B cell (primary cell): ENCODE data around the gene EIF3B. TPM values are rescaled to one million over a fixed set of nuclear protein-coding genes. Genes with fewer than 3 reads are reported as not detected.
"Not testable (repeated sequence)": the region's sequence is repeated elsewhere in the genome, so short reads cannot be mapped to it uniquely, and the experiment has no call there.

ENCODE experiments used
- ATAC-seq: fragments of 200-7000 bp; cut with Tn5 transposase; one replicate; pipeline ENCODE4 v1.10.0; 2021; ENCODE audit warnings: low read depth, mild to moderate bottlenecking, moderate number of reproducible peaks, moderate library complexity
- CTCF ChIA-PET: fragments of 350-600 bp; sonication (Branson Sonifier 250); formaldehyde crosslinking; loops from one replicate; lab custom pipeline; 2021; ENCODE audit warnings: antibody characterized with exemption, inconsistent platforms; lab: Charles Lee
- POLR2A ChIA-PET: fragments of 350-600 bp; sonication (Branson Sonifier 250); formaldehyde crosslinking; loops from one replicate; lab custom pipeline; 2021; ENCODE audit warnings: antibody characterized with exemption; lab: Charles Lee
- DNase-seq: peaks from one replicate; pipeline ENCODE4 v3.0.0; 2013
- H2AFZ ChIP-seq: 2 replicates; pipeline ENCODE4 v1.6.1; 2012; ENCODE audit warnings: mild to moderate bottlenecking, low read depth, low read length; ENCODE audit not compliant: insufficient read depth, poor library complexity, severe bottlenecking
- H3K27ac ChIP-seq, 2 donors: 1 replicate in 1 of 2; 2 replicates in 1 of 2; pipeline ENCODE4 v1.5.1; 2012 to 2013; ENCODE audit warnings: low read length in 2 of 2, mild to moderate bottlenecking in 2 of 2, moderate library complexity in 1 of 2
- H3K27me3 ChIP-seq, 4 experiments: fragments of 200-600 bp in 1 of 4; sonication (generic) in 1 of 4; replicated peaks in 1 of 4; 1 replicate in 2 of 4; 2 replicates in 2 of 4; pipeline versions ENCODE4 v1.6.1 to v1.7.0; 2013 to 2016; ENCODE audit warnings: low read length in 3 of 4, mild to moderate bottlenecking in 2 of 4, mixed read lengths in 1 of 4, moderate library complexity in 1 of 4; ENCODE audit not compliant: insufficient read depth in 4 of 4, control insufficient read depth in 3 of 4; ENCODE audit errors: control extremely low read depth in 1 of 4
- H3K36me3 ChIP-seq, 2 experiments: replicated peaks in 1 of 2; 1 replicate in 1 of 2; 2 replicates in 1 of 2; pipeline versions ENCODE4 v1.6.1 to v1.7.1; 2013; ENCODE audit warnings: low read length in 1 of 2; ENCODE audit not compliant: insufficient read depth in 2 of 2, control insufficient read depth in 1 of 2; ENCODE audit errors: control extremely low read depth in 1 of 2, extremely low read depth in 1 of 2
- H3K4me1 ChIP-seq, 2 donors: fragments of 200-600 bp in 1 of 2; sonication (generic) in 1 of 2; 1 replicate in 1 of 2; 2 replicates in 1 of 2; pipeline versions ENCODE4 v1.5.1 to v1.6.1; 2013 to 2017; ENCODE audit warnings: low read length in 2 of 2; ENCODE audit not compliant: control insufficient read depth in 2 of 2, insufficient read depth in 2 of 2
- H3K4me2 ChIP-seq: replicated peaks from 2 replicates; pipeline ENCODE3; 2012; ENCODE audit warnings: mild to moderate bottlenecking, low read depth, low read length; ENCODE audit not compliant: poor library complexity, severe bottlenecking
- H3K4me3 ChIP-seq, 5 experiments: fragments of 200-600 bp in 1 of 5; sonication (generic) in 1 of 5; 1 replicate in 3 of 5; 2 replicates in 2 of 5; pipeline versions ENCODE4 v1.5.1 to v1.7.0; 2011 to 2016; ENCODE audit warnings: low read length in 4 of 5, mild to moderate bottlenecking in 4 of 5, low read depth in 2 of 5, control low read depth in 1 of 5, moderate library complexity in 1 of 5; ENCODE audit not compliant: insufficient read depth in 1 of 5; ENCODE audit errors: control extremely low read depth in 1 of 5, extremely low read depth in 1 of 5
- H3K79me2 ChIP-seq: fragments of 200-600 bp; sonication (generic); one replicate; pipeline ENCODE4 v1.6.0; 2016; ENCODE audit warnings: low read length; ENCODE audit not compliant: control insufficient read depth, insufficient read depth
- H3K9ac ChIP-seq: fragments of 200-600 bp; sonication (generic); 2 replicates; pipeline ENCODE4 v1.6.1; 2017; ENCODE audit warnings: mild to moderate bottlenecking, low read length, moderate library complexity
- H3K9me3 ChIP-seq, 3 donors: one replicate each; pipeline versions ENCODE4 v1.6.1 to v1.7.1; 2013; ENCODE audit warnings: low read length in 2 of 3; ENCODE audit not compliant: control insufficient read depth in 2 of 3, insufficient read depth in 1 of 3; ENCODE audit errors: control extremely low read depth in 1 of 3
- H4K20me1 ChIP-seq: 2 replicates; pipeline ENCODE4 v1.6.0; 2012; ENCODE audit warnings: mild to moderate bottlenecking, low read length; ENCODE audit not compliant: insufficient read depth, control insufficient read depth, poor library complexity, severe bottlenecking
- H3K27ac Mint-ChIP-seq: one replicate; pipeline ENCODE4 v1.8.0; 2021; ENCODE audit warnings: mixed read lengths
- H3K27me3 Mint-ChIP-seq: one replicate; pipeline ENCODE4 v1.8.0; 2021; ENCODE audit warnings: mixed read lengths
- H3K4me1 Mint-ChIP-seq: one replicate; pipeline ENCODE4 v1.8.0; 2021; ENCODE audit warnings: mixed read lengths
- H3K4me3 Mint-ChIP-seq: one replicate; pipeline ENCODE4 v1.8.0; 2021; ENCODE audit warnings: mixed read lengths
- H3K9me3 Mint-ChIP-seq: one replicate; pipeline ENCODE4 v1.8.0; 2022; ENCODE audit warnings: mixed read lengths; ENCODE audit not compliant: insufficient read depth
- CTCF ChIP-seq: fragments of 200-600 bp; IDR thresholded peaks from one replicate; pipeline ENCODE4 v1.8.0; 2022; ENCODE audit warnings: antibody characterized with exemption, mild to moderate bottlenecking
- EZH2 ChIP-seq: IDR thresholded peaks from 2 replicates; pipeline ENCODE4 v1.6.1; 2012; ENCODE audit warnings: borderline replicate concordance, low read depth, mild to moderate bottlenecking, moderate library complexity, low read length; ENCODE audit not compliant: insufficient read depth, poor library complexity, severe bottlenecking
- WGBS: methylation state at CpG from one replicate; pipeline ENCODE4 v1.1.5; 2013; ENCODE audit warnings: missing lambda C conversion rate; ENCODE audit not compliant: insufficient coverage; 5-methylcytosine and 5-hydroxymethylcytosine counted together
- intact Hi-C: fragments of 100-400 bp; cut with micrococcal nuclease; formaldehyde crosslinking; loops from one replicate; pipeline ENCODE4 v1.10.0; 2022
- polyA plus RNA-seq: library from polyadenylated mRNA; depleted of rRNA; stranded (reverse); fragments of >200 nt; gene quantifications from 2 replicates; pipeline ENCODE4 v1.2.3, GENCODE V29; 2012
- total RNA-seq, 2 donors: library from RNA; stranded (reverse); fragments of 120-200 nt in 1 of 2; gene quantifications; 1 replicate in 1 of 2; 2 replicates in 1 of 2; pipeline versions ENCODE4 v1.2.3 to v1.2.4, GENCODE V29; 2013 to 2022

Gene EIF3B
- total and polyA plus RNA-seq, 2 donors (not counting 1 experiment from before 2014, with no cell fraction given): 69.3 to 152 TPM

- Histone ChIP-seq H3K4me1 (peaks cover 30 to 58% of the 10 kb centered on the region in 2 donors), H3K9me3 (peaks cover 0 to 15% (median 0%) of the 10 kb centered on the region in 3 donors), H3K79me2 (peaks cover 46% of the 10 kb centered on the region), H3K36me3 (peaks cover 0 to 7% of the 10 kb centered on the region in 2 experiments), H3K27ac (peak within 1 kb of the TSS; percentile 95 to 96), H3K27me3 (no peaks in the 10 kb centered on the region), H3K9ac (peak within 1 kb of the TSS; percentile 90), H3K4me2 (peak within 1 kb of the TSS; percentile 92), H2AFZ (peak within 1 kb of the TSS; percentile 73), H4K20me1 (no peaks in the 10 kb centered on the region), H3K4me3 (peak within 1 kb of the TSS; percentile 67 to 94 (median 81))
- WGBS: 1% methylated on average over 78 of the region's 78 CpGs
- Mint-ChIP-seq H3K4me1 (peaks cover 39% of the 10 kb centered on the region), H3K4me3 (no peak within 1 kb of the TSS), H3K27me3 (no peaks in the 10 kb centered on the region), H3K27ac (peak within 1 kb of the TSS; percentile 97), H3K9me3 (no peaks in the 10 kb centered on the region)
- ChIA-PET CTCF (interaction anchor here (1.6 to 2.2 kb wide), 2 partner anchors 14 to 33 kb away, joined by 4 to 10 read pairs; no protein-coding TSS in a partner anchor), POLR2A (interaction anchor here (0.5 to 1.3 kb wide), 2 partner anchors 40 to 213 kb away, joined by 5 to 11 read pairs; no protein-coding TSS in a partner anchor)
- TF ChIP-seq CTCF (no peak), EZH2 (no peak)
- intact Hi-C loops: loop anchor here (1.0 to 5.0 kb wide), 8 partner anchors 15 to 744 kb away; partner anchors contain the start of genes CHST12, EIF3B and PSMG3
- ATAC-seq: peak; percentile 78
- peak; percentile 98 for DNase-seq
Measured at GRCh38 chr7:2314209-2314955, 40.2 kb upstream of the EIF3B start, which contains the start of gene SNX8. SNX8 (minus strand) TSS chr7:2314441; CDS start chr7:2314421, 20 bp downstream.

- H3K27me3 Mint-ChIP-seq, H2AFZ ChIP-seq, H3K27me3 ChIP-seq, H3K4me3 Mint-ChIP-seq, ATAC-seq, H3K27ac Mint-ChIP-seq, H4K20me1 ChIP-seq, H3K27ac ChIP-seq, CTCF ChIA-PET, DNase-seq, H3K36me3 ChIP-seq, POLR2A ChIA-PET, H3K9me3 Mint-ChIP-seq: not testable (repeated sequence)
- Histone ChIP-seq H3K4me3 (peak overlapping the region in 3 of 5 experiments; percentile 69 to 86 (median 81)), H3K9ac (peak overlapping the region; percentile 90), H3K9me3 (peaks cover 0 to 16% (median 0%) of the 10 kb centered on the region in 3 donors), H3K4me1 (peaks cover 28 to 52% of the 10 kb centered on the region in 2 donors), H3K79me2 (peaks cover 39% of the 10 kb centered on the region), H3K4me2 (peak overlapping the region; percentile 92)
- WGBS: 69% methylated on average over 3 of the region's 3 CpGs
- intact Hi-C loops: loop anchor here (1.0 to 5.0 kb wide), 8 partner anchors 16 to 745 kb away; partner anchors contain the start of genes CHST12, EIF3B and PSMG3
- H3K4me1 Mint-ChIP-seq: peaks cover 34% of the 10 kb centered on the region
Measured at GRCh38 chr7:2314956-2315530, 39.6 kb upstream of the EIF3B start.
